Measurements from ENCODE around the gene ARL6IP4. TPM values are rescaled to one million over a fixed set of nuclear protein-coding genes. Genes with fewer than 3 reads are reported as not detected.

Gene ARL6IP4
- polyA plus RNA-seq, 2 of the 4 experiments (the other 2 are of a cell fraction): 208 to 209 TPM

GRCh38 chr12:122982963-122983788 lies 2.7 kb downstream of the ARL6IP4 start (continued):
- TF ChIP-seq EHMT2 (IDR thresholded peaks at IDR 0.05; ENCODE audit: low read depth) (no peak), USF2 (IDR thresholded peaks at IDR 0.05) (no peak)

GRCh38 chr12:122983789-122984515 lies 3.5 kb downstream of the ARL6IP4 start:
- no peak for ATAC-seq
- ChIA-PET POLR2A (interaction anchor here (1.0 to 1.1 kb wide), 2 partner anchors 249 kb away, joined by 3 read pairs; partner anchors contain the start of genes MPHOSPH9 and MTRFR), CTCF (interaction anchor here (0.9 to 4.8 kb wide), 4 partner anchors 8 to 253 kb away, joined by 3 to 26 read pairs (median 6); partner anchors contain the start of gene OGFOD2)
- Histone ChIP-seq H3K9me3 (no peaks in the 10 kb centered on the region), H3K4me1 (peaks cover 16% of the 10 kb centered on the region), H3K4me3 (no peak overlapping the region), H3K4me2 (no peak overlapping the region), H3K27ac (peak overlapping the region in 1 of 2 experiments; percentile 30; a peak in 1 of 6 replicates)
- no peak for FAIRE-seq
- no peak for TF ChIP-seq POLR2AphosphoS2 (conservative IDR thresholded peaks at IDR 0.05; ENCODE audit: low read length)
- TF ChIP-seq TP53 (CRISPR knock-in tag; IDR thresholded peaks at IDR 0.05): no peak
- no peak for TF ChIP-seq ATOH8 (CRISPR knock-in tag; IDR thresholded peaks at IDR 0.05; ENCODE audit: low read depth)
- no peak for TF ChIP-seq RAD21 (conservative IDR thresholded peaks at IDR 0.05 in 1 of 2, IDR thresholded peaks at IDR 0.05 in 1 of 2)
- TF ChIP-seq TFCP2L1 (CRISPR knock-in tag; IDR thresholded peaks at IDR 0.05): no peak
- no peak for TF ChIP-seq CHD2 (IDR thresholded peaks at IDR 0.05; ENCODE audit: low read length, partially characterized antibody)
- DNase-seq (ENCODE audit: low read depth in 1 of 2, low spot score in 1 of 2): no peak
- WGBS (ENCODE audit: missing lambda C conversion rate): 73% methylated on average over 5 of the region's 9 CpGs

GRCh38 chr12:122984612-122985337 lies 4.3 kb downstream of the ARL6IP4 start:
- ChIA-PET POLR2A (interaction anchor here (1.1 kb wide), 1 partner anchor 248 kb away, joined by 3 read pairs; the partner anchor contains the start of genes MPHOSPH9 and MTRFR), CTCF (interaction anchor here (0.9 to 4.8 kb wide), 2 partner anchors 9 to 253 kb away, joined by 5 to 26 read pairs; partner anchors contain the start of gene OGFOD2)
- DNase-seq (ENCODE audit: low read depth in 1 of 2, low spot score in 1 of 2) (no peak), ATAC-seq (no peak), FAIRE-seq (no peak)
- H3K27ac ChIP-seq: 0 out of 6 replicates have a peak overlapping the region, but pooled peaks of 1 of the 2 experiments have one; percentile 11
- 84% methylated on average over 34 of the region's 34 CpGs for whole genome bisulfite sequencing (ENCODE audit: missing lambda C conversion rate)
- no peaks in the 10 kb centered on the region for H3K9me3 ChIP-seq
- H3K4me1 ChIP-seq: peaks cover 11% of the 10 kb centered on the region
- TF ChIP-seq TP53 (CRISPR knock-in tag; IDR thresholded peaks at IDR 0.05): no peak
- no peak overlapping the region for H3K4me3 ChIP-seq
- H3K4me2 ChIP-seq: no peak overlapping the region

- TF ChIP-seq FOSL2 (IDR thresholded peaks at IDR 0.05) (no peak), FOSL2 (CRISPR knock-in tag; IDR thresholded peaks at IDR 0.05) (no peak), HOXB5 (CRISPR knock-in tag; IDR thresholded peaks at IDR 0.05) (no peak), ZNF302 (CRISPR knock-in tag; IDR thresholded peaks at IDR 0.05) (no peak), BHLHE40 (IDR thresholded peaks at IDR 0.05; ENCODE audit: low read depth, low read length) (no peak), ZSCAN20 (CRISPR knock-in tag; IDR thresholded peaks at IDR 0.05) (no peak), HOXB13 (CRISPR knock-in tag; IDR thresholded peaks at IDR 0.05; ENCODE audit: low read depth) (no peak), RNF2 (IDR thresholded peaks at IDR 0.05; ENCODE audit: borderline replicate concordance, low read depth) (no peak), MYC (IDR thresholded peaks at IDR 0.05; ENCODE audit: borderline replicate concordance, low read length) (no peak), RFX5 (IDR thresholded peaks at IDR 0.05) (no peak), NPAS2 (CRISPR knock-in tag; IDR thresholded peaks at IDR 0.05; ENCODE audit: borderline replicate concordance) (no peak), FOXS1 (CRISPR knock-in tag; IDR thresholded peaks at IDR 0.05) (no peak), JUN (IDR thresholded peaks at IDR 0.05) (no peak), EHF (CRISPR knock-in tag; IDR thresholded peaks at IDR 0.05) (no peak)
- ATAC-seq: no peak
- no peak overlapping the region for H3K27ac ChIP-seq
- H3K4me2 ChIP-seq: no peak overlapping the region
- WGBS (ENCODE audit: missing lambda C conversion rate): 92% methylated on average over 23 of the region's 45 CpGs
- H3K4me3 ChIP-seq: no peak overlapping the region
- H3K4me1 ChIP-seq: peaks cover 10% of the 10 kb centered on the region
- ChIA-PET POLR2A (no interaction called here), CTCF (interaction anchor here (1.6 to 4.8 kb wide), 2 partner anchors 192 to 252 kb away, joined by 4 to 26 read pairs; no protein-coding TSS in a partner anchor)
- DNase-seq (ENCODE audit: low read depth in 1 of 2, low spot score in 1 of 2): no peak
- no peak for FAIRE-seq
- no peaks in the 10 kb centered on the region for H3K9me3 ChIP-seq
These were observed 5.1 kb downstream of the ARL6IP4 start for GRCh38 chr12:122985338-122986257.

Data from A549 (cell line).